GM19043 (cell line): Measurements from ENCODE around the gene KDM4B.
"Not testable (repeated sequence)": the region's sequence is repeated elsewhere in the genome, so short reads cannot be mapped to it uniquely, and the experiment has no call there.

Source experiments
- ATAC-seq: cut with Tn5 transposase; IDR thresholded peaks from one replicate; pipeline ENCODE4 v1.9.1; 2021; ENCODE audit warnings: low read depth; ENCODE audit not compliant: unreplicated experiment

Gene KDM4B

GRCh38 chr19:5155586-5156210 is 186.8 kb downstream of the KDM4B start:
- ATAC-seq: no peak

GRCh38 chr19:5156231-5156986 is 187.5 kb downstream of the KDM4B start:
- ATAC-seq: no peak

DNA sequence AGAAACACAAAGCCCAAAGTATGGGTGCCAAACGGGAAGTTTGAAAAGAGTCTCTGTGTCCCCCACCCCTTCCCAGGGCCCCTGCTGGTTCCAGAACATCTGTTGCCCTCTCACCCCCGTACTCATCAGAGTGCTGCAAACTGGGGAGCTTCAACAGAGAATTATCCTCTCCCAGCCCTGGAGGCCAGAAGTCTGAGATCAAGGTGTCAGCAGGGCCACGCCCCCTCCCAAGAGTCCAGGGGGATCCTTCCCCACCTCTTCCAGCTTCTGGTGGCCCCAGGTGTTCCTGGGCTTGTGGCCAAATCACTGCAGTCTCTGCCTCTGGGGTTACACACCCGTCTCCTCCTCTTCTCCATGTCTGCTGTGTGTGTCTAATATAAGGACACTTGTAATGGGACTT is 188.3 kb downstream of the KDM4B start:
- no peak for ATAC-seq

- not testable (repeated sequence) for ATAC-seq
Measured at GRCh38 chr19:5158549-5159134, 189.7 kb downstream of the KDM4B start.

- not testable (repeated sequence) for ATAC-seq
Measured at GRCh38 chr19:5160158-5160795, 191.4 kb downstream of the KDM4B start.

DNA sequence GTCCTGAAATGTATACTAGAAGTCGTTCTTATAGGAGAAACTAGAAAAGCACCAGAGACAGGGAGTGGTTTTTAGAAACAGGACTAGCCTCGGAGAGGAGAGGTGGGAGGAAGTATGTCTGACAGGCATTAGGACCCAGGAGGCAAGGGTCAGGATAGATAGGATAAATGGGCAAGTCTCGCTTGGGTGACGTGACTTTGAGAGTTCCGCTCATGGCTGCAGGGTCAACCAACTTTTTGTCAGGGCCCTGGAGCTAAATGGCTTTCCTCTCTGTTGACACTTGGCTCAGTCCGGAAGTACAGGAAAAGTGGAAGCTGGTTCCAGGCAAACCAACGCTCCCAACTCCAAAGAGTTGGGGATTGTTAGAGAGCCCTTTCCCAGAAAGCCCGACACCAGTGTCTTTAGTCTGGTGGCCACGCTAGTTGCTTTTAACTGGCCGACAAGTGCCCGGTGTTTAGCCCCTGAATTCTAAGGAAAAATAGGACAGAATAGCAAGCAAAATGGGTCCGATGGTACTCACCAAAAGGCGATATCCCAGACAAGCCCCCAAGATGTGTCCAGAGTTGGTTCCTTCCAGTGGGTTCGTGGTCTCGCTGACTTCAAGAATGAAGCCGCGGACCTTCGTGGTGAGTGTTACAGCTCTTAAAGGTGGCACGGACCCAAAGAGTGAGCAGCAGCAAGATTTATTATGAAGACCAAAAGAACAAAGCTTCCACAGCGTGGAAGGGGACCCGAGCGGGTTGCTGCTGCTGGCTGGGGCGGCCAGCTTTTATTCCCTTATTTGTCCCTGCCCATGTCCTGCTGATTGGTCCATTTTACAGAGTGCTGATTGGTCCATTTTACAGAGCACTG is 196.2 kb downstream of the KDM4B start:
- not testable (repeated sequence) for ATAC-seq

DNA sequence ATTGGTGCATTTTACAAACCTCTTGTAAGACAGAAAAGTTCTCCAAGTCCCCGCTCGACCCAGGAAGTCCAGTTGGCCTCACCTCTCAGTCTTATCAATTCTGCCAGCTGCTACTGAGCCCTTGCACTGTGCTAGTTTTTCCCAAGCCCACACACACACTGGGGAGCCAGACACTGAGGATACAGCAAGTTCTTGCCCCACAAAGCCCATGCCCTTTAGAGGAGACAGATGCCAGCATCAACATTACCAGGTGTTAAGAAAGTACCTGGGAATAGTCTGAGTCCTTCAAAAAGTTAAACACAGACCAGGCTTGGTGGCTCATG is 196.7 kb downstream of the KDM4B start:
- no peak for ATAC-seq

- no peak for ATAC-seq
Measured at GRCh38 chr19:5166262-5166661, 197.3 kb downstream of the KDM4B start.

- ATAC-seq: no peak
Measured at GRCh38 chr19:5170329-5170745, 201.4 kb downstream of the KDM4B start.

- no peak for ATAC-seq
Measured at GRCh38 chr19:5171711-5172110, 202.8 kb downstream of the KDM4B start.

- ATAC-seq: no peak
Measured at GRCh38 chr19:5172859-5173630, 204.1 kb downstream of the KDM4B start.

GRCh38 chr19:5173993-5174392 is 205.1 kb downstream of the KDM4B start:
- ATAC-seq: no peak

GRCh38 chr19:5177745-5178450 is 209.0 kb downstream of the KDM4B start:
- no peak for ATAC-seq

DNA sequence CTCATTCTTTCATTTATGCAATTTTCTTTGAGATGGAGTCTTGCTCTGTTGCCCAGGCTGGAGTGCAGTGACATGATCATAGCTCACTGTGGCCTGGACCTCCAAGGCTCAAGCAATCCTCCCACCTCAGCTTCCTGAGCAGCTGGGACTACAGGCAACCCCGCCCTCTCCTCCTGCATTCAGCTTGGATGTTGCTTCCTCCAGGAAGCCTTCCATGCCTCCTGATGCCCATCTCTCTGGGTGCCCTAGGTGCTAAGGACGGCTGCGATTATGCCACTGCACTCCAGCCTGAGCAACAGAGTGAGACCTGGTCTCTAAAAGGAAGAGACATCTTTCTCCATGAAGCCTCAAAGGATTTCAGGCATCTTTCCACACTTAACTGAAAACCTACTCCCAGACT is 209.9 kb downstream of the KDM4B start:
- ATAC-seq: no peak

- no peak for ATAC-seq
Measured at GRCh38 chr19:5179256-5179655, 210.3 kb downstream of the KDM4B start.

GRCh38 chr19:5181329-5181728 is 212.4 kb downstream of the KDM4B start:
- ATAC-seq: no peak

DNA sequence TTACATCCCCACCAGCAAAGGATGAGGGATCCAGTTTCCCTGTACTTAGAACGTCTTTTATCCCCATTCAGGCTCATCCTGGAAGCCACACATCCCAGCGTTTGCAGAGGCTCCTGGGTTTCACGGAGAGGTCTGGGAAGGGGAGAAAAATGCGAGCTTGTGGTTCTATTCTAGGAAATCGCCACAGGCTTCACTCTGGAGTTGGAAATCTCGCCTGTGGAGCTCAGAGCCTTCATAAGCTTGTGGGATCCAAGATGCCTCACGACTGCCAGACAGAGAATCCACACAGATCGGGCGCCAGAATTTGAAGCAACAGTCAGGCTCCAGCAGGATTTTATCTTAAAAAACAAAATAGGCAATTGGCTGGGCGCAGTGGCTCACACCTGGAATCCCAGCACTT is 213.8 kb downstream of the KDM4B start:
- ATAC-seq: no peak

DNA sequence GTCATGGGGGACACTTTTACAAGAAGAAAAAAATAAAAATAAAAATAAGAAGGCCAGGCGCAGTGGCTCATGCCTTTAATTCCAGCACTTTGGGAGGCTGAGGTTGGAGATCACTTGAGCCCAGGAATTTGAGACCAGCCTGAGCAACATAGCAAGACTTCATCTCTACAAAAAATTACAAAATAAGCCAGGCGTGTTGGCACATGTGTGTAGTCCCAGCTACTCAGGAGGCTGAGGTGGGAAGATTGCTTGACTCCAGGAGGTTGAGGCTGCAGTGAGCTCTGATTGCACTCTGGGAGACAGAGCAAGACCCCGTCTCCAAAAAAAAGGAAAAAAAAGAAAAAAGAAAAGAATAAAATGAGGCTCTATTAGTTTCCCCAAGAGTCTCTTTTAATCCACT is 214.7 kb downstream of the KDM4B start:
- no peak for ATAC-seq

GRCh38 chr19:5184930-5185329 is 216.0 kb downstream of the KDM4B start:
- no peak for ATAC-seq
